Psoas muscle (tissue), 8 donors: ENCODE data around the gene ATRNL1. TPM values are rescaled to one million over a fixed set of nuclear protein-coding genes. Genes with fewer than 3 reads are reported as not detected.

Experiments used
- ATAC-seq, 4 donors: fragments of 200-7000 bp; cut with Tn5 transposase; one replicate each; pipeline ENCODE4 v1.9.1; 2020; ENCODE audit warnings: moderate library complexity in 3 of 4, mild to moderate bottlenecking in 2 of 4
- DNase-seq, 2 donors: peaks; one replicate each; pipeline ENCODE4 v3.0.0-alpha.2; 2020
- H3K27ac ChIP-seq: fragments of 200-600 bp; one replicate; pipeline ENCODE4 v1.8.0; 2022
- H3K27me3 ChIP-seq, 3 donors: fragments of 200-600 bp in 1 of 3; one replicate each; pipeline versions ENCODE4 v1.6.1 to v1.8.0; 2013 to 2022; ENCODE audit warnings: low read length in 2 of 3, mild to moderate bottlenecking in 2 of 3, moderate library complexity in 1 of 3; ENCODE audit not compliant: insufficient read depth in 3 of 3
- H3K36me3 ChIP-seq, 2 donors: fragments of 200-600 bp in 1 of 2; one replicate each; pipeline versions ENCODE4 v1.6.1 to v1.8.0; 2013 to 2022; ENCODE audit warnings: low read depth in 1 of 2, mild to moderate bottlenecking in 1 of 2, moderate library complexity in 1 of 2; ENCODE audit not compliant: insufficient read depth in 1 of 2
- H3K4me1 ChIP-seq: fragments of 200-600 bp; one replicate; pipeline ENCODE4 v1.8.0; 2022
- H3K4me3 ChIP-seq: fragments of 200-600 bp; one replicate; pipeline ENCODE4 v1.8.0; 2022; ENCODE audit warnings: mild to moderate bottlenecking
- H3K9me3 ChIP-seq: fragments of 200-600 bp; one replicate; pipeline ENCODE4 v1.8.0; 2022
- CTCF ChIP-seq: fragments of 200-600 bp; IDR thresholded peaks from one replicate; pipeline ENCODE4 v1.8.0; 2022; ENCODE audit warnings: antibody characterized with exemption
- WGBS, 3 donors: extraction: QIAGEN DNeasy Blood & Tissue Kit; methylation state at CpG; one replicate each; pipeline versions ENCODE4 v1.1.6 to v1.1.7; 2013; 5-methylcytosine and 5-hydroxymethylcytosine counted together
- intact Hi-C, 2 donors: fragments of 100-400 bp; cut with DNase I; formaldehyde crosslinking; loops; one replicate each; pipeline versions ENCODE4 v1.11.0 to v1.14.2; 2022
- polyA plus RNA-seq, 3 donors: library from polyadenylated mRNA; stranded (reverse); fragments of 200-250 nt; gene quantifications; one replicate each; pipeline ENCODE4 v1.2.3, GENCODE V29; 2013
- total RNA-seq, 4 donors: library from RNA; stranded (reverse); fragmentation: NEBNext Ultra II Directional in 2 of 4; extraction: Animal tissue kit (Norgen Biotek cat#: 25700) in 2 of 4; gene quantifications; one replicate each; pipeline versions ENCODE4 v1.2.1 to v1.2.4, GENCODE V29; 2021 to 2023
- donor health status: healthy with polysubstance abuse.
- donor health status: DM: no; HTN: no; CAD: no; lungs with moderate emphysema.
- donor health status: Bipolar disorder and iron deficiency.
- donor health status: healthy.
- donor health status: DM: yes; HTN: yes; CAD: no.
- donor health status: DM: no; HTN: no; CAD: no.
- donor health status: DM: no; HTN: no; CAD: no.
- donor health status: DM: yes; HTN: yes; CAD: no.

The ATRNL1 gene
- total and polyA plus RNA-seq, 7 donors: 0.01 to 7.1 (median 2.2) TPM

GRCh38 chr10:115773832-115774231 lies 680.7 kb downstream of the ATRNL1 start:
- Histone ChIP-seq H3K4me1 (no peaks in the 10 kb centered on the region), H3K4me3 (no peak overlapping the region), H3K9me3 (no peaks in the 10 kb centered on the region), H3K36me3 (no peaks in the 10 kb centered on the region), H3K27ac (no peak overlapping the region), H3K27me3 (no peaks in the 10 kb centered on the region)
- DNase-seq (no peak), ATAC-seq (no peak)
- intact Hi-C loops: no loop called here
- 95% methylated on average over 2 of the region's 2 CpGs for WGBS, 3 donors
- TF ChIP-seq CTCF: no peak

GRCh38 chr10:115774721-115775120 lies 681.6 kb downstream of the ATRNL1 start:
- Histone ChIP-seq H3K4me3 (no peak overlapping the region), H3K4me1 (no peaks in the 10 kb centered on the region), H3K9me3 (no peaks in the 10 kb centered on the region), H3K36me3 (no peaks in the 10 kb centered on the region), H3K27me3 (no peaks in the 10 kb centered on the region), H3K27ac (no peak overlapping the region)
- no peak for DNase-seq
- TF ChIP-seq CTCF: no peak
- 35 to 48% (median 45%) methylated on average over 2 of the region's 2 CpGs for WGBS, 3 donors
- no peak for ATAC-seq
- intact Hi-C loops: no loop called here

GRCh38 chr10:115777646-115778045 lies 684.5 kb downstream of the ATRNL1 start:
- ATAC-seq (no peak), DNase-seq (no peak)
- intact Hi-C loops: no loop called here
- no peaks in the 10 kb centered on the region for H3K36me3 ChIP-seq
- TF ChIP-seq CTCF: no peak
- H3K27me3 ChIP-seq: no peaks in the 10 kb centered on the region
- no peaks in the 10 kb centered on the region for H3K9me3 ChIP-seq
- no peaks in the 10 kb centered on the region for H3K4me1 ChIP-seq
- no peak overlapping the region for H3K27ac ChIP-seq
- no peak overlapping the region for H3K4me3 ChIP-seq
- WGBS, 3 donors: 89 to 93% (median 91%) methylated on average over 2 of the region's 2 CpGs

GRCh38 chr10:115790220-115790619 lies 697.1 kb downstream of the ATRNL1 start:
- H3K4me3 ChIP-seq: no peak overlapping the region
- no peaks in the 10 kb centered on the region for H3K4me1 ChIP-seq
- H3K36me3 ChIP-seq: no peaks in the 10 kb centered on the region
- 33 to 49% (median 35%) methylated on average over 3 of the region's 3 CpGs for WGBS, 3 donors
- H3K27ac ChIP-seq: no peak overlapping the region
- no peak for DNase-seq
- intact Hi-C loops: loop anchor here in 1 of 2 donors (5.0 to 10.0 kb wide), 2 partner anchors 495 to 1458 kb away; no protein-coding TSS in a partner anchor
- no peak for ATAC-seq
- H3K27me3 ChIP-seq: no peaks in the 10 kb centered on the region
- H3K9me3 ChIP-seq: no peaks in the 10 kb centered on the region
- no peak for TF ChIP-seq CTCF

GRCh38 chr10:115795964-115796363 lies 702.8 kb downstream of the ATRNL1 start:
- Histone ChIP-seq H3K4me3 (no peak overlapping the region), H3K9me3 (no peaks in the 10 kb centered on the region), H3K36me3 (no peaks in the 10 kb centered on the region), H3K27ac (no peak overlapping the region), H3K27me3 (no peaks in the 10 kb centered on the region), H3K4me1 (no peaks in the 10 kb centered on the region)
- intact Hi-C loops: loop anchor here in 1 of 2 donors (5.0 to 10.0 kb wide), 2 partner anchors 489 to 591 kb away; no protein-coding TSS in a partner anchor
- ATAC-seq (no peak), DNase-seq (no peak)
- TF ChIP-seq CTCF: no peak
- WGBS, 3 donors: 94 to 95% (median 94%) methylated on average over 4 of the region's 4 CpGs
